K562 (cell line): ENCODE measurements around the gene CCDC69. TPM values are rescaled to one million over a fixed set of nuclear protein-coding genes. Genes with fewer than 3 reads are reported as not detected.

Experiments
- AFF4 ChIP-seq: sonication (generic); formaldehyde crosslinking; IDR thresholded peaks from 2 replicates; pipeline ENCODE4 v1.8.0; 2023; ENCODE audit warnings: mild to moderate bottlenecking, missing genetic modification reagents
- CBFB ChIP-seq: sonication (generic); formaldehyde crosslinking; IDR thresholded peaks from 2 replicates; pipeline ENCODE4 v1.4.0; 2020; ENCODE audit warnings: mild to moderate bottlenecking, missing genetic modification reagents
- GATA2 ChIP-seq: sonication (generic); formaldehyde crosslinking; IDR thresholded peaks from 2 replicates; pipeline ENCODE4 v1.4.0; 2020; ENCODE audit warnings: mild to moderate bottlenecking, missing genetic modification reagents
- HNRNPH1 ChIP-seq: fragments of 200-400 bp; formaldehyde crosslinking; optimal IDR thresholded peaks from 2 replicates; pipeline ENCODE3; 2017; ENCODE audit warnings: low read depth, mild to moderate bottlenecking, low read length, moderate library complexity
- L3MBTL2 ChIP-seq: fragments of 450-650 bp; IDR thresholded peaks from 2 replicates; pipeline ENCODE4 v1.6.1; 2016; ENCODE audit warnings: mild to moderate bottlenecking, moderate library complexity
- MYNN ChIP-seq, 2 experiments: sonication (generic); formaldehyde crosslinking in 1 of 2; IDR thresholded peaks; 2 replicates each; pipeline versions ENCODE4 v1.5.0 to v1.6.1; 2016 to 2020; ENCODE audit warnings: antibody characterized with exemption in 1 of 2, missing genetic modification reagents in 1 of 2
- NONO ChIP-seq, 2 experiments: fragments of 200-400 bp in 1 of 2; fragments of 450-650 bp in 1 of 2; formaldehyde crosslinking in 1 of 2; IDR thresholded peaks; 2 replicates each; pipeline ENCODE4 v1.6.1; 2017; ENCODE audit warnings: low read depth in 2 of 2, mild to moderate bottlenecking in 2 of 2, moderate library complexity in 2 of 2, low read length in 1 of 2
- RB1 ChIP-seq: fragments of 450-650 bp; IDR thresholded peaks from 2 replicates; pipeline ENCODE4 v1.6.1; 2017; ENCODE audit warnings: low read depth, mild to moderate bottlenecking
- RNF2 ChIP-seq: sonication (generic); IDR thresholded peaks from 2 replicates; pipeline ENCODE4 v1.6.1; 2016
- USF1 ChIP-seq: sonication (generic); formaldehyde crosslinking; IDR thresholded peaks from 2 replicates; pipeline ENCODE4 v1.9.0; 2022; ENCODE audit warnings: mild to moderate bottlenecking, missing genetic modification reagents
- ZBTB1 ChIP-seq: sonication (generic); formaldehyde crosslinking; IDR thresholded peaks from 2 replicates; pipeline ENCODE4 v1.8.1; 2023; ENCODE audit warnings: missing genetic modification reagents, low read depth, mild to moderate bottlenecking, borderline replicate concordance
- ZNF318 ChIP-seq, 2 experiments: fragments of 450-650 bp; IDR thresholded peaks; 2 replicates each; pipeline ENCODE4 v1.6.1; 2016; ENCODE audit warnings: mild to moderate bottlenecking in 2 of 2, borderline replicate concordance in 1 of 2, low read depth in 1 of 2, moderate library complexity in 1 of 2
- polyA plus RNA-seq, 8 experiments: library from polyadenylated mRNA; depleted of rRNA in 4 of 8; stranded (reverse) in 5 of 8; unstranded in 3 of 8; fragments of >200 nt; fragmentation: Nextera tagmentation in 2 of 8; fragmentation: Illumina TruSeq in 1 of 8; extraction: Ambion mirVana in 2 of 8; extraction: Trizol in 1 of 8; gene quantifications; 2 replicates each; pipeline versions ENCODE4 v1.2.1 to v1.2.3, GENCODE V29; 2011 to 2014; ENCODE audit warnings: inconsistent platforms in 1 of 8, missing spikeins in 1 of 8
- total RNA-seq, 7 experiments: library from RNA; depleted of rRNA in 6 of 7; stranded (reverse); fragments of >200 nt in 6 of 7; fragmentation: Illumina TruSeq in 2 of 7; extraction: Trizol in 2 of 7; gene quantifications; 2 replicates each; pipeline versions ENCODE4 v1.2.1 to v1.2.3, GENCODE V29; 2011 to 2021; ENCODE audit warnings: low replicate concordance in 1 of 7

The CCDC69 gene
- total and polyA plus RNA-seq, 9 of the 15 experiments (the other 6 are each of a cell fraction or from before 2014, with no cell fraction given): 0.65 to 12.2 (median 7.6) TPM

GRCh38 chr5:151157426-151158286 is 66.2 kb downstream of the CCDC69 start, which contains the start of gene ANXA6 (continued):
- TF ChIP-seq ZNF318 (IDR thresholded peaks at IDR 0.05; ENCODE audit: borderline replicate concordance in 1 of 2, low read depth in 1 of 2) (no peak), HNRNPH1 (no peak), GATA2 (0 out of 2 replicates have a peak, but pooled peaks have one; percentile 18), RNF2 (peak; percentile 54; the same call in 1 of the 2 replicates), NONO (IDR thresholded peaks at IDR 0.05; ENCODE audit: low read depth in 2 of 2, low read length in 1 of 2) (no peak), ZBTB1 (peak; percentile 52), USF1 (peak; percentile 99), MYNN (IDR thresholded peaks at IDR 0.05) (no peak), MYNN (CRISPR knock-in tag; IDR thresholded peaks at IDR 0.05) (no peak), RB1 (peak; percentile 76), CBFB (CRISPR knock-in tag) (no peak; the same call in 1 of the 2 replicates), AFF4 (no peak; the same call in 1 of the 2 replicates), L3MBTL2 (peak; percentile 92)
